BE2C (cell line): ENCODE measurements around the gene ZBTB16.

Experiments used
- DNase-seq: peaks from one replicate; pipeline ENCODE4 v3.0.0-alpha.2; 2020
- H3K27me3 ChIP-seq: fragments of 250-450 bp; sonication (Bioruptor Pico); 2 replicates; pipeline ENCODE4 v1.5.1; 2020; ENCODE audit warnings: mild to moderate bottlenecking
- H3K36me3 ChIP-seq: fragments of 250-450 bp; sonication (Bioruptor Pico); 2 replicates; pipeline ENCODE4 v1.5.1; 2020; ENCODE audit warnings: mild to moderate bottlenecking
- H3K4me1 ChIP-seq: fragments of 250-450 bp; sonication (Bioruptor Pico); 2 replicates; pipeline ENCODE4 v1.5.1; 2020
- H3K4me3 ChIP-seq: 2 replicates; pipeline ENCODE4 v1.5.1; 2011; ENCODE audit warnings: low read depth, low read length
- H3K9me3 ChIP-seq: fragments of 250-450 bp; sonication (Bioruptor Pico); 2 replicates; pipeline ENCODE4 v1.5.1; 2020
- TF ChIP-seq, protein P1 (sequence below): IDR thresholded peaks from 2 replicates; pipeline ENCODE4 v1.5.1; 2012; ENCODE audit warnings: mild to moderate bottlenecking, low read depth, low read length

ZBTB16 gene

GRCh38 chr11:114265122-114265878 lies 205.8 kb downstream of the ZBTB16 start:
- Histone ChIP-seq H3K36me3 (no peaks in the 10 kb centered on the region), H3K9me3 (no peaks in the 10 kb centered on the region), H3K27me3 (peaks cover 9% of the 10 kb centered on the region), H3K4me1 (no peaks in the 10 kb centered on the region), H3K4me3 (no peak overlapping the region)
- TF ChIP-seq, protein P1, sequence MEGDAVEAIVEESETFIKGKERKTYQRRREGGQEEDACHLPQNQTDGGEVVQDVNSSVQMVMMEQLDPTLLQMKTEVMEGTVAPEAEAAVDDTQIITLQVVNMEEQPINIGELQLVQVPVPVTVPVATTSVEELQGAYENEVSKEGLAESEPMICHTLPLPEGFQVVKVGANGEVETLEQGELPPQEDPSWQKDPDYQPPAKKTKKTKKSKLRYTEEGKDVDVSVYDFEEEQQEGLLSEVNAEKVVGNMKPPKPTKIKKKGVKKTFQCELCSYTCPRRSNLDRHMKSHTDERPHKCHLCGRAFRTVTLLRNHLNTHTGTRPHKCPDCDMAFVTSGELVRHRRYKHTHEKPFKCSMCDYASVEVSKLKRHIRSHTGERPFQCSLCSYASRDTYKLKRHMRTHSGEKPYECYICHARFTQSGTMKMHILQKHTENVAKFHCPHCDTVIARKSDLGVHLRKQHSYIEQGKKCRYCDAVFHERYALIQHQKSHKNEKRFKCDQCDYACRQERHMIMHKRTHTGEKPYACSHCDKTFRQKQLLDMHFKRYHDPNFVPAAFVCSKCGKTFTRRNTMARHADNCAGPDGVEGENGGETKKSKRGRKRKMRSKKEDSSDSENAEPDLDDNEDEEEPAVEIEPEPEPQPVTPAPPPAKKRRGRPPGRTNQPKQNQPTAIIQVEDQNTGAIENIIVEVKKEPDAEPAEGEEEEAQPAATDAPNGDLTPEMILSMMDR, result no peak
- no peak for DNase-seq

DNA sequence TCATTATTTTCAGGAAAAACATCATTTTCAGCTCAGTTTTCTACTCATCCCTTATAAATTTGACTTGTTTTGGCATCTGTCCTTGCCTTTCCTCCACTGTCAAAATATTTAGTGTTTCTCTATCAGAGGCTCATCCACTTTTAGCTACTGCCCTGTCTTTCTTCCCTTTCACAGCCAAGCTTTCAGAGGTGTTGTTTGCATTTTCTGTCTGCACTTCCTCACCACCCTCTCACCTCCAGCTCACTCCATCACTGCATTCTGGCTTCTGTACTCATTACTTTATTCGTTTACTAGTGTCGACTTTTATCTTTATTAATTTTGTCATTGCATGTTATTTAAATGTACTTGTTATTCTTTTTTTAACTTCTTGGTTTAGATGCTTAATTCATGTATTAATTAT lies 210.0 kb downstream of the ZBTB16 start:
- no peak overlapping the region for H3K4me3 ChIP-seq
- no peaks in the 10 kb centered on the region for H3K36me3 ChIP-seq
- H3K4me1 ChIP-seq, result no peaks in the 10 kb centered on the region
- H3K27me3 ChIP-seq, result peaks cover 34% of the 10 kb centered on the region
- TF ChIP-seq, protein P1, result no peak
- H3K9me3 ChIP-seq, result no peaks in the 10 kb centered on the region
- no peak for DNase-seq

DNA sequence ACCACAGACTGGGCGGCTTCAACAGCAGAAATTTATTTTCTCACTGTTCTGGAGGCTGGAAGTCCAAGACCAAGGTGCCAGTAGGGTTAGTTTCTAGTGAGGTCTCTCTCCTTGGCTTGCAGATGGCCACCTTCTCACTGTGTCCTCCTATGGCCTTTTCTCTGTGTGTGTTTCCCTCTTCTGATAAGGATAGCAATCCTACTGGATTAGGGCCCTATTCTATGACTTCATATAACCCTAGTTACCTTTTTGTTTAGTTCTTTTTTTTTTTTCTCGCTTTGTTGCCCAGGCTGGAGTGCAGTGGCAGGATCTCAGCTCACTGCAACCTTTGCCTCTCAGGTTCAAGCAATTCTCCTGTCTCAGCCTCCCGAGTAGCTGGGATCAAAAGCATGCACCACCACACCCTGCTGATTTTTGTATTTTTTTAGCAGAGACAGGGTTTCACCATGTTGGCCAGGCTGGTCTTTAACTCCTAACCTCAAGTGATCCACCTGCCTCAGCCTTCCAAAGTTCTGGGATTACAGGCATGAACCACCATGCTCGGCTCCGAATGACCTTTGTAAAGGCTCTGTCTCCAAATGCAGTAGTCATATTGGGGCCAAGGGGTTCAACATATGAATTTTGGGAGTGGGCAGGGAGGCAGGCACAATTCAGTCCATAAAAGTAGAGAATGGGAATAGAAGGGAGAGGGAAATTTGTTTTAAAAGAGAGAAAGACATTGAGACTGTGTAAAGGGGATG lies 211.2 kb downstream of the ZBTB16 start:
- Histone ChIP-seq H3K4me1 (no peaks in the 10 kb centered on the region), H3K9me3 (no peaks in the 10 kb centered on the region), H3K4me3 (no peak overlapping the region), H3K27me3 (peaks cover 46% of the 10 kb centered on the region), H3K36me3 (no peaks in the 10 kb centered on the region)
- TF ChIP-seq, protein P1, result no peak
- no peak for DNase-seq

GRCh38 chr11:114271316-114271715 lies 211.8 kb downstream of the ZBTB16 start:
- no peak for DNase-seq
- H3K4me3 ChIP-seq, result no peak overlapping the region
- no peaks in the 10 kb centered on the region for H3K36me3 ChIP-seq
- TF ChIP-seq, protein P1, result no peak
- peaks cover 47% of the 10 kb centered on the region for H3K27me3 ChIP-seq
- no peaks in the 10 kb centered on the region for H3K9me3 ChIP-seq
- no peaks in the 10 kb centered on the region for H3K4me1 ChIP-seq

DNA sequence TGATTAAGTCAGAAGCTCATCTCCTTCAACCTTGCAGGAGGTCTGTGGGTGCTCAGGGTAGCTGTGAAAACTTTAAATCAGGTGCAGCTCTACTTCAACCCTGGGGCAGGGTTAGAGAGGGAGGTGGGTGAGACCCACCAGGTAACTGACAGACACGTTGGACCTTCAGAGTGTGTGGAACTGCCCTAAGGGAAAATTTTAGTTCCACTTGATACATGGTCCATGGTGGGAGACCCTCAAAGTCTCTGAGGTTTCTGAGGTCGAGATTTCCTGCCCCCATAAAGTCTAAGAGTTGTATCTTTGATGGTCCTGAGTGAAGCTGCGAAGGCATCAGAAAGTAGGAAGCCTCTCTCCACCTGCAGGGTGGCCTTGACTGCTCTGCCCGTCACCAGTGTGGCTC lies 212.8 kb downstream of the ZBTB16 start:
- peaks cover 52% of the 10 kb centered on the region for H3K27me3 ChIP-seq
- no peak overlapping the region for H3K4me3 ChIP-seq
- H3K36me3 ChIP-seq, result no peaks in the 10 kb centered on the region
- TF ChIP-seq, protein P1, result no peak
- no peaks in the 10 kb centered on the region for H3K4me1 ChIP-seq
- DNase-seq, result no peak
- H3K9me3 ChIP-seq, result no peaks in the 10 kb centered on the region

DNA sequence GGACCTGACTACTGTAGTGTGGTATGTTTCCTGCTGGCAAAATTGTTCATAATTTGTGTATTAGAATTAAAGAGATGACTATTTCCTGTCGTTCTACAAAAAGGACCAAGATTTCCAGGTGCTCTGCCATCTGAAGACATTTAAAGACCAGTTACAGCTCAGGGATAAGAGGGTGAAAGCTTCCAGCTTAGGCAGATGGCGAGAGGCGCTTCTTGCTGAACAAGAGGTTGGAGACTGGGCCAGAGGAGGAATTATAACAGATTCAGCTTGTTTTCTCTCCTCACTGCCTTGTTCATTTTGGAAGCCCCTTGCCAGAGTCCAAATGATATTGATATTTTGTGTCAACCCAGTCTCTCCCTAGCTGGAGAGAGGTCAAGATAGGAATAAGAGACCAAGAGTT lies 213.6 kb downstream of the ZBTB16 start:
- Histone ChIP-seq H3K9me3 (no peaks in the 10 kb centered on the region), H3K36me3 (no peaks in the 10 kb centered on the region), H3K4me1 (no peaks in the 10 kb centered on the region), H3K4me3 (no peak overlapping the region), H3K27me3 (peaks cover 57% of the 10 kb centered on the region)
- TF ChIP-seq, protein P1, result no peak
- no peak for DNase-seq
